ENCODE results near the gene ZNF865.

GRCh38 chr19:55598034-55598433, 7.4 kb upstream of the ZNF865 start:
- no peak for TF ChIP-seq CTCF (IDR thresholded peaks at IDR 0.05)
- TF ChIP-seq MAX (CRISPR knock-in tag; IDR thresholded peaks at IDR 0.05) = no peak
- TF ChIP-seq CBFB (CRISPR knock-in tag; IDR thresholded peaks at IDR 0.05; ENCODE audit: low read depth) = no peak
- TF ChIP-seq RORB (CRISPR knock-in tag; IDR thresholded peaks at IDR 0.05) = no peak
- no peak for TF ChIP-seq FOXJ3 (CRISPR knock-in tag; IDR thresholded peaks at IDR 0.05; ENCODE audit: borderline replicate concordance)
- TF ChIP-seq USF2 (CRISPR knock-in tag; IDR thresholded peaks at IDR 0.05) = no peak
- TF ChIP-seq ATF3 (CRISPR knock-in tag; conservative IDR thresholded peaks at IDR 0.05) = no peak
- TF ChIP-seq KAT7 (CRISPR knock-in tag; IDR thresholded peaks at IDR 0.05; ENCODE audit: borderline replicate concordance) = no peak
- TF ChIP-seq ETV6 (CRISPR knock-in tag; IDR thresholded peaks at IDR 0.05) = no peak
